ENCODE data around the gene GHITM.
"Not testable (repeated sequence)": the region's sequence is repeated elsewhere in the genome, so short reads cannot be mapped to it uniquely, and the experiment has no call there.

Gene GHITM, protein sequence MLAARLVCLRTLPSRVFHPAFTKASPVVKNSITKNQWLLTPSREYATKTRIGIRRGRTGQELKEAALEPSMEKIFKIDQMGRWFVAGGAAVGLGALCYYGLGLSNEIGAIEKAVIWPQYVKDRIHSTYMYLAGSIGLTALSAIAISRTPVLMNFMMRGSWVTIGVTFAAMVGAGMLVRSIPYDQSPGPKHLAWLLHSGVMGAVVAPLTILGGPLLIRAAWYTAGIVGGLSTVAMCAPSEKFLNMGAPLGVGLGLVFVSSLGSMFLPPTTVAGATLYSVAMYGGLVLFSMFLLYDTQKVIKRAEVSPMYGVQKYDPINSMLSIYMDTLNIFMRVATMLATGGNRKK

DNA sequence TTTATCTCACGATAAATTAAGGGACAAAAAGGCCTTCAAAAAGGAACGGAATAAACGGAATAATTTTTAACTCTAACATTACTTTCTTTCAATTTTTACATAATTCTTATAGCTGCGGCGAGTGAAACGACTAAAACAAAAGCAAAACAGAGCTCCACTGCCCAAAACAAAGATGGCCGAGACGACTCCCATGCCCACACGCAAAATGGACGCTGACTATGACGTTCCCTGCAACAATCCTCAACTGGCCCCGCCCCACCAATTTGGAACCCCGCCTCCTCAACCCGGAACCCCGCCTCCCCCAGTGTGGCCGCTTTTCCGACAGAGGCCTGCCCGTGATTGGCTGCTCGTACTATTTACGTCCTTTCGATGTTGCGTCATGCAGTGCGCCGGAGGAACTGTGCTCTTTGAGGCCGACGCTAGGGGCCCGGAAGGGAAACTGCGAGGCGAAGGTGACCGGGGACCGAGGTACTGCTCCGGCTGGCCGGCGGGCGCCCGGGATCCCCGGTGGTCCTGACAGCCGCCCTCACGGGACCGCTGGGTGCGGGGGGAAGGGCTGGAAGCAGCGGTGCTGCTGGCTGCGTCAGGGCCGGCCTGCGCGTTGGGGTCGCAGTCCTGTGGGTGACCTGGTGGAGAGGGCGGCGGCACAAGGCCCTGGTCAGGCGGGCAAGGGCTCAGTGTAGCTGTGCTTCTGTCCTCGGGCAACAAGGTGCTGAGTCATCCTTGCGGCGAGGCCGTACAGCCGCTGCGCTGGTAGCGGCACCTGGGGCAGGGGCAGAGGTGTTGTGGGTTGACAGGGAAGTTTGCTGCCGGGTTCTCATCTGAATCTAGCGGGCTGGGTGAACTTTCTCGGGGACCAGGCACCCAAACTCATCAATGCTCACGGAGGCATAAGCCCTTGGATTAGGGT lies at the start of gene GHITM:
Gene GHITM, plus strand, starts transcription at position 384 of the 910 bp plus-strand sequence. CDS start 1,992 bp downstream, outside the sequence.
- peak; percentile 100 for DNase-seq

DNA sequence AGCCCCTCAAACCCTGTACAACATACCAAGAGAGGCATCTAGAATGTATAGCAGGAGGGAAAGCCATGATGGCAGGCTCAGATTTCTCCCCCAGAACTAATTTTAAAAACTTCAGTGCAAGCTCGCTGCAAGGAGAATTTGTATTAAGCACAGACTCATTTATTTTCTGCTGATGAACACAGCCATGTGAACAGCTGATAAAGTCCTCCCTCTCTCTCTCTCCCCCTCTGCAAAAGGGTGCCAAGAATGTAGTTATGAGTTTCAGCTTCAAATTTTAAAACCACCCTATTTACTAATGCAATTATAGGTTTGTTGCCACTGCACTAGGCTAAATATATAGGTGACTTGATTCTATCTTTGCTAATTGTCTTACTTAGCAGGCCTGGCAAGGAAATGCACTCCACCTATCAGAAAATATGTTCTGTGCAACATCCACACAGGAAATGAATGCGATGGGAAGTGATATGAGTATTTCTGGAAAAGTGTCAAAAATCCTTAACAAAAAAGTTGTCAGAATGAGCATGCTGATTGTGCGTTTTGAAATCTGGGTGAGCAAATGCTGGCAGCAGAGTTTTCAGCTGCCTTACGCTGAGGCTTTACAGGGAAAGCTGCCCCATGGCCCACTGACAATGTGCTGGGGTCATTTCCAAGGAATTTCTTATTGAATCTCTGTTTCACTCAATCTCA lies 43.4 kb upstream of the GHITM start:
- no peak for DNase-seq

DNA sequence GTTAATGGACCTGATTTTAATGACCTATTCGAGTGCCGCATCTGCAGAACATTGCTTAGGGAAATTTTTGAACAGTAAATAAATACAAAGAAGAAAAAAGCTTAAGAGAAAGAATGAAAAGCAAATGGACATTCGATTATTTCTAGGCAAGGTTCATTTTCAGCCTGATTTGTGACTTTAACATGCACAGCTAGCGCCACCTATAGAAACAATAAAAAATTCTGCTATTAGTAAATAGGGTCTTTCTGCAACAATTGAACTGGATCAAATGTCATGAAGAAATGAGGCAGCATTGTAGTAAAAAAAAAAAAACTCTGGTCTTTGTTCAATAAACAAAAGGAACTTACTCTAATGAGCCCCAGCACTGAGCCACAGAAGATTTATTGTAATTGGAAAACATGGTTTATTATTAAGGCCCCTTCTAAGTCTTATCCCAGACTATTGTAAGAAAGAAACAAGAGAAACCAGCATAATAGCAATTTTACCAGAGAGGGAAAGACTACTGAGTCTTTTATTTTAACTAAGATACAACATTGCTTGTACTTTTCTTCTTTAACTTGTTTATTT lies 41.4 kb upstream of the GHITM start:
- no peak for DNase-seq

DNA sequence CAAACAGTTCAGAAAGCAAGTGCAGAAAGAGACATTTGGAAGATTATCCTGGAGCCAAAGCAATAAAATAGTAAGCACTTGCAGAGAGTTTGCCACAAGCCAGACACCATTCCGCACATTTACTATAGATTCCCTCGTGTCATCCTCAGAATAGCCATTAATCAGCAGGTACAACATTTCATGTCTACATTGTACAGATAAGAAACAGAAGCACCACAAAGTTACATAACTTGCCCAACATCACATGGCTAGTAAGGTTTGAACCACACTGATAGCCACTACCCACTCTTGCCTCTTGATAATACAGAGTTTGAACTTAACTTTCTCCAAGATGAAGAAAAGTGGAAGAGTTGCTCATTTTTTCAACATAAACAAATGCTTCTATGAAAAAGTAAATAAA lies 40.6 kb upstream of the GHITM start:
- no peak for DNase-seq

DNA sequence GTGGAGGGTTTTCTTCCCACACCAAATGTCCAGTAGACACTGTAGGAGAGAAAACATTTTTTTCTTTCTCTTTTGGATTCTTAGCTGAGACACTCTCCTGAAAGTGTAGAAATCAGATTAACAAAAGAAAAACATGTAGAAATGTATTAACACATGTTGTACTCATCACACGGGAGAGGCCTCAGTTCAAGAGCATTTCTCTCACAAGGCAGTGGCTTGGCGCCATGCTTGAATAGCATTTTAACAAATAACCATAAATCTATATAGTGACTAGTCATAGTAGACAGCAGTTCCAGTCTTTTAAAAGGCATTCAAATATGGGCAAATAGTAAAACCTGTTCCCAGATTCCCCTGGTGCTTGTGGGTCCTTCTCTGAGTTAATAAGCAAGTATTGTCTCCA lies 38.3 kb upstream of the GHITM start:
- DNase-seq, result no peak

DNA sequence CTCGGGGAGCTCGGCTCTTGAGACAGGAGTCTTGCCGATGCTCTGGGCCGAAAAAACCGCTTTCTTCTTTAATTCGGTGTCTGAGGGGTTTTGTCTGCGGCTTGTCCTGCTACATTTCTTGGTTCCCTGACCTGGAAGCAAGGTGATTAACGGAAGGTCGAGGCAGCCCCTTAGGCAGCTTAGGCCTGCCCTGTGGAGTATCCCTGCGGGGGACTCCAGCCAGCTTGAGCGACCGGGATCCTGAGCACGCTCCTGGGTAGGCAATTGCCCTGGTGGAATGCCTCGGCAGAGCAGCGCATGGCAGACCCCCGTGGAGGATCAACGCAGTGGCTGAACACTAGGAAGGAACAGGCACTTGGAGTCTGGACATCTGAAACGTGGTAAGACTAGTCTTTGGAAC lies 30.5 kb upstream of the GHITM start:
- no peak for DNase-seq

DNA sequence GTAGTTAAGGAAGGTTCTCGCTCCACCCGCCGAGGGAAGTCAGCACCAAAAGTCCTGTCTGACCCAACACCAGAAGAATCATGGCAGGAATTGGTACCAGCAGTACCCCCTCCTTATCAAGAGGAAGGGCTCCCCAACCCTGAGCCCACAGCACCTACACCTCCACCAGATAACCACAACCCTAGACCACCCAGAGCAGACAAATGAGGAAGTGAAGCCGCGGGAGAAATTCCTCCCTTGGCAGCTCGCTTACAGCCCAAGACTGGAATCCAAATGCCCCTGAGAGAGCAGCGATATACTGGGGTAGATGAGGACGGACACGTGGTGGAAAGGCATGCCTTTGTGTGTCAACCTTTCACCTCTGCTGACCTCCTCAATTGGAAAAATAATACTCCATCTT lies 29.5 kb upstream of the GHITM start:
- not testable (repeated sequence) for DNase-seq

DNA sequence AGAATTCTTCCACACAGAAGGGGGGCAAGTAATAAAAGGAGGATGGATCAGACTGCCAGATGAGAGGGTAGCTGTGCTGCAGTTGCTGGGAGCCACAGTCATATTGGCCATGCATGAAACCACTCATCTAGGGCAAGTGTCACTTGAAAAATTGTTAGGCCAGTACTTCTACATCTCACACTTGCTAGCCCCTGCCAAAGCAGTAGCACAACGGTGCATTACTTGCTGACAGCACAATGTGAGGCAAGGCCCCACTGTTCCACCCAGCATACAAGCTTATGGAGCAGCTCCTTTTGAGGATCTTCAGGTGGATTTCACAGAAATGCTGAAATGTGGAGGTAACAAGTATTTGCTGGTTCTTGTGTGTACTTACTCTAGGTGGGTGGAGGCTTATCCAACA lies 25.8 kb upstream of the GHITM start:
- DNase-seq, result not testable (repeated sequence)

DNA sequence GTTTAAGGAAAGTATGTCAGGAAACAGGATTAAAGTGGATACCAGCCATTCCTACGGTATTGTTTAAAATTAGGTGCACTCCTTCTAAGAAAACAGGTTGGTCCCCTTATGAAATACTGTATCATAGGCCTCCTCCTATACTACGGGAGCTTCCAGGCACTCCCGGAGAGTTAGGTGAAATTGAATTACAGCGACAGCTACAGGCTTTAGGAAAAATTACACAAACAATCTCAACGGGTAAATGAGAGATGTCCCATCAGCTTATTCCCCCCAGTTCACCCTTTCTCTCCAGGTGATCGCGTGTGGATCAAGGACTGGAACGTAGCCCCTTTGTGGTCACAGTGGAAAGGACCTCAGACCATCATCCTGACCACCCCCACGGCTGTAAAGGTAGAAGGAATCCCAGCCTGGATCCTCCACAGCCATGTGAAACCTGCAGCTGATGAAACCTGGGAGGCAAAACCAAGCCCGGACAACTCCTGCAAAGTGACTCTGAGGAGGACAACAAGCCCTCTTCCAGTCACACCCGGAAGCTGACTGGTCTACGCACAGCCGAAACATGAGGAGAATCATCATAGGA lies 25.1 kb upstream of the GHITM start:
- DNase-seq, result no peak

DNA sequence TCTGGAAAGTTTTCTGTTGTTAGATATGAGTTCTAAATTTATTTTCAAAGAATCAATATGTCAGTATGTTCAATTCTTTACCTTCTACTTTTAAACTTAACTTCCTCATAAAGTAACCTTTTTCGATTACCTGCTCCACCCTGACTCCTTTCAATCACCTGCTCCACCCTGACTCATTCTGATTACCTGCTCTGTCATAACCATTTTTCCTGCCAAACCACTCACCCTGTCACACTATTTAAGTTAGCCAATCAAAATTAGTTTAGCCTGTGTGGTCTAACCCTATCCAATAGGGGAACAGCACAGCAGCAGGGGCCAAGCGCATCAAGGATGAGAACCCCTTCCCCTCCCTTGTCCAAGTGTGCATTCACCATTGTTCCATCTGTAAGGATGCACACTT lies 22.1 kb upstream of the GHITM start:
- DNase-seq, result not testable (repeated sequence)

DNA sequence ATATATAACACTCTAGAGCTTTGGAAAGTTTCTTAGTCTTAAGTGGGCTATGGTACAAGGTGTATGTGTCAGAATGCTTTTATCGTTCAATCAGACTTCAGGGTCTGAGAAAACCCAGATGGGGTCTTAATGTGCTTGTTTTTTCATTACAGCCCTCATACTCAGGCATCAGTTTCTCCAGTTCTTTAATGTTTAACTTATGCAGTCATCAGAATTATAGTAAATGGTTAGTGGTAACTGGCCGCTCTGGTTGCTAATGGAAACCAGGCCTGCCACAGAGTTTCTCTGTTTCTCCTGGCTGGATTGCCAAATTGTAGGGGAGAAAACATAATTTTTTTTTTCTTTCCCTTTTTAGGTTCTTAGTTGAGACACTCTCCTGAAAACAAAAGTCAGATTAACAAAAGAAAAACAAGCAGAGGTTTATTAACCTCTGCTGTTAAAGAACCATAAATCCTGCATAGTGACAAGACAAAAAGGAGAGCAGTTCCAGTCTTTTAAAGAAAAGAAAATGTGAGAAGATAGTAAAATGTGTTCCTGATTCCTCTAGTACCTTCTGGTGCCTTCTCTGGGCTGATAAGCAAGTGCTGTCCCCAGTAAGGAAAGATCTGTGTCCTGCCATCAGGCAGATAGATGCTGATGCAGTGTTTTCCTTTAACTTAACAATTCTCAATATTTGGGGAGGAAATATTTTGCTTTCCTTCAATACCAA lies 21.5 kb upstream of the GHITM start:
- no peak for DNase-seq

DNA sequence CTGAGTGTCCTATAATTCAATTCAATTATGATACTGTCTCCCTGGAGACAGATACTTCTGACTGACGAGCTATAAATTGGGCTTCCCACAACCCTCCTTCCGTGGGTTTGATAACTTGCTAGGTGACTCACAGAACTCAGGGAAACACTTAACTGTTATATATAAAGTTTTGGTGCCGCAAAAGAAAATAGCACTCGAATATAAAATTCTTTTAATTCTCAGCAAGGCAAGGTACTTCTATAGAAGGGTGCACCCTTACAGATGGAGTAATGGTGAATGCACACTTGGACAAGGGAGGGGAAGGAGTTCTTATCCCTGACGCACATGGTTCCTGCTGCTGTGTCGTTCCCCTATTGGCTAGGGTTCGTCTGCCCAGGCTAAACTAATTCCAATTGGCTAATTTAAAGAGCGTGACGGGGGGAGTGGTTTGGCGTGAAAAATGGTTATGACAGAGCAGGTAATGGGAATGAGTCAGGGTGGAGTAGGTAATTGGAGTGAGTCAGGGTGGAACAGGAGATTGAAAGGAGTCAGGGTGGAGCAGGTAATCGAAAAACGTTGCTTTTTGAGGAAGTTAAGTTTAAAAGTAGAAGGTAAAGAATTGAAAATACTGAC lies 20.8 kb upstream of the GHITM start:
- no peak for DNase-seq

DNA sequence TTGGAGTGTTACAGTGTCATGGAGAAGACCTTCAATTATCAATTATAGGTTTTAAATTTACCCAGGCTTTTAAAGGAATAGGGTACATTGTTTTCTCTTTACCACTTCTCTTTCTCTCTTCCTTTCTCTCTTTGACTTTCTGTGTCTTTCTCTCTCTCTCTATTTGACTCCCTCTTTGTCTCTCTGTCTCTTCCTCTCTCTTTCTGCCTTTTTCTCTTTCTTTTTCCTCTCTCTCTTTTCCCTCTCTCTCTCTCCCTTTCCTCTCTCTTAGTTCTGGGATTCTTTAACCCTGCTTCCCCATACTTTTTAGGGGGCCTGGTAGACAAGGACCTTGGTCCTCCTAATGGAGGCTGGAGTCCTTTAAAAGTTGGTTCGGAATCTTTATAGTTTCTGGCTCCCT lies 15.9 kb upstream of the GHITM start:
- DNase-seq, result no peak

DNA sequence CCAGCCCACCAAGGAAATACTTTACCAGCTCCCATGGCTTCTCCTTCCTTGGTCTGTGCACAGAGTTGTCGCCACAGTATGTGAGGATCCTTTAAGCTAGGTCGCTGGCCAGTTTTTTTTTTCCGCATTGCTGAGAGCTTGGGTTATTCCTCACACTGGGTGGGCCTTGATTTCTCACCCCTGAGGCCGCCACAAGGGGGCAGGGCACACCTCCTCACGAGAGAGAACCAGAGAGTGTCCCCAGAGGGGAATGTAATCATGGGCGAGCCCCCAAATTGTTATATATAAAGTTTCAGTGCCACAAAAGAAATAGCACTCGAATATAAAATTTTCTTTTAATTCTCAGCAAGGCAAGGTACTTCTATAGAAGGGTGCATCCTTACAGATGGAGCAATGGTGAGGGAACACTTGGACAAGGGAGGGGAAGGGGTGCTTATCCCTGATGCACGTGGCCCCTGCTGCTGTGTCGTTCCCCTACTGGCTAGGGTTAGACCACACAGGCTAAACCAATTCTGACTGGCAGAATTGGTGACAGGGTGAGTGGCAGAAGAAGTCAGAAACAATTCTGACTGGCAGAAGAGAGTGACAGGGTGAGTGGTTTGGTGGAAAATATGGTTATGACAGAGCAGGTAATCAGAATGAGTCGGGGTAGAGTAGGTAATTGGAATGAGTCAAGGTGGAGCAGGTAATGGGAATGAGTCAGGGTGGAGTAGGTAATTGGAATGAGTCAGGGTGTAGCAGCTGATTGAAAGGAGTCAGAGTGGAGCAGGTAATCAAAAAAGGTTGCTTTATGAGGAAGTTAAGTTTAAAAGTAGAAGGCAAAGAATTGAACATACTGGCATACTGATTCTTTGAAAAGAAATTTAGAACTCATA lies 13.2 kb upstream of the GHITM start:
- not testable (repeated sequence) for DNase-seq

DNA sequence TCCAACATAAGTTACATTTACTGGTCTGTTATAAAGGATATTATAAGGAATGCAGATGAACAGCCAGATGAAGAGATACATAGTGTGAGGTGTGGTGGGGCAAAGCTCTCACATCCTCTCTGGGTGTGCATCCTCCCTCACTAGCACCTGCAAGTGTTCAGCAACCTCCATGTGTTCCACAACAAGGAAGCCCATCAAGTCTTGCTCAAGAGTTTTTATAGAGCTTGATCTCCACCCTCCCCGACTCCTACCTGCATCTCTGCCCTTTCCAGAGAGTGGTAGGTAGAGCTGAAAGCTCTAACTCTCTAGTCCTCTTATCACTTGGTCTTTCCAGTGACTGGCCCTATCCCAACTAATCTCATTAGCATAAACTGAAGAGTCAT lies 12.5 kb upstream of the GHITM start:
- DNase-seq, result no peak

DNA sequence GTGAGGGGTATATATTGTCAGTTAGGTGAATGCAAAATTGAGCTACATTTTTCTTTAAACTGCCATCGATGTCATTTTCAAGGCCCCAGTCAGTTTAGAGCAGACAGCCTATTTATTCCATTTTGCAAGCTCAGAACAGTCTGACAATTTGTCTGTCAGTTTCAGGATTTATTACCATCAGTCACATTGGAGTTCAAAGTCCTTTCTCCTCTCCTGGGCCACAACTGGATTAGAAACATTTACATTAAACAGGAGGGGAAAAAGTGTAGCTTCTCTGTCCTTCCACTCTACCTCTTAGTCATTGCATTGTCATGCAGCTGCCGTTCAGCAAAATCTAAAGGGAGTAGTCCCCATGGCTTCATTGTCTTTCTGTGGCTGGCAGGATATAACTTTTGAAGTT lies 3.5 kb upstream of the GHITM start:
- no peak for DNase-seq

DNA sequence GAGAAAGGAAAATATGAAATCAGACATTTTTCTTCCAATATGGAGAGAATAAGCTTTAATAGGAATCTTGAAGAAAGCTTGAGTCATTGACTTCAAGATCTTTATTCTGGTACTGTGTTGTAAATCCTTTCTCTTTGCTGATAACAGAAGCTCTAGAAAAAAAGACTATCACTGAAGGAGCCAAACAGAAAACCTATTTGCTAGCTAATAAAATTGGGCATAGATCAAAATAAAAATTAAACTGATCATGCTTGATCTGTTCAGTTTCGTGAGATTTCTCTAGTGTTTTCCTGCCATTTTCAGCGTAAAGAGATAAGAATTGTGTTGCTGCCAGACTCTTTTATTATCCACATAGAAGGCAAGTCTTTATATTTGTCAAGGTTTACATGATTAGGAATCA lies 1.5 kb upstream of the GHITM start:
- DNase-seq, result no peak

DNA sequence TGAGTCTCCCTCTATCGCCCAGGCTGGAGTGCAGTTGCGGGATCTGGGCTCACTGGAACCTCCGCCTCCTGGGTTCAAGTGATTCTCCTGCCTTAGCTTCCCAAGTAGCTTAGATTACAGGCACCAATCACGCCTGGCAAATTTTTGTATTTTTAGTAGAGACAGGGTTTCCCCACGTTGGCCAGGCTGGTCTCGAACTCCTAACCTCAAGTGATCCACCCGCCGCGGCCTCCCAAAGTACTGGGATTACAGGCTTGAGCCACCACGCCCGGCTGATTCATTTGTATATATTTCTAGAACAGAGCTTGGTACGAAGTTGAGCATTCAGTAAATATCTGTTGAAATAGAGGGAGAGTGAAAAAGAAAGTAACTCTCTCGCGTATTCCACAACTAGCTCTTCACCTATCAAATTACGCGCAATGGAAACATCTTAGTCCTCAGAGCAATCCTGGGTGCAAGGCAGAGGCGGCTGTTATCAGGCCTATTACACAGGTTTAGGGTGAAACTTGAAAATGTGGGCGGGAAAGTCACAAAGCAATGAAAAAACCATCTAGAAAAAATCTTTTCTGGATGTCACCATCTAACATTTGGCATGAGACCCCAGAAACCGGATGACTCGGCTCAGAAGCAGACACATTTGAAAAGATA lies 707 bp upstream of the GHITM start:
- DNase-seq, result peak; percentile 47

DNA sequence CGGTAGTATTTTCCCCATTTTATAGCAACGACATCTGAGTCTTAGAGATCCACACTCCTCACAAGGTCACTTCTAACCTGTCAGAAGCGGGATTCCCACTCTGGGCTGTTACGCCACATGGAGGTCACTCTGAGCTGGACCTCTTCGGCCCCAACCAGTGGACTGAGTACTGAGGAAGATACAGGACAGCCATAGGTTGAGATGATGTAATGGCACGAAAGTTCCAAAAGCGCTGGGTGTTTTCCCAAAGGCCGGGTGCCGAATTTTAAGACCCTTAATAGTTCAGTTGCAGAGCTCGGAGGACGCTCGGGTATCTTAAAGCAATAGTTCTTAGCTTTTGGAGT lies 699 bp downstream of the GHITM start:
- no peak for DNase-seq

DNA sequence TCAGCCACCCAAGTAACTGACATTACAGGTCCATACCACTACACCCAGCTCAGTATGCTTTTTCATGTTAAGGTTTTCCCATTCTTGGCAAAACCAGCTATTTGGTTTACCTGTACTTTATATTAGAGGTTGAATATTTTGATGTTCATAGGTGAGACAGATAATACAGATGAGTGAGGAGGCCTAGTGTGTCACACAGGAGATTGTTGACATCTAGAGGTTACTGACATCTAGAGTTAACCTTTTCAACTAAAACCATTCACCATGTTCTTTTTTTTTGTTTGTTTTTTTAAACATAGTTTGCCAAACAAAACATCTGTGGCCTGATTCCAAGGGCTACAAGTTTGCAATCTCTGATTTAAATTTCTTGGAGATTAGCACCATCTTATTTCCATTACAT lies 8.0 kb downstream of the GHITM start:
- no peak for DNase-seq
